Neutrophil (primary cell): ENCODE results near the gene RIBC2.
A peak's percentile ranks its signal among the peaks of the same experiment; 100 is the strongest.
"Not testable (repeated sequence)": the region's sequence is repeated elsewhere in the genome, so short reads cannot be mapped to it uniquely, and the experiment has no call there.

Source experiments
- H3K27ac ChIP-seq: fragments of 200-600 bp; sonication (generic); 2 replicates; pipeline ENCODE4 v1.5.1; 2016; ENCODE audit warnings: mild to moderate bottlenecking, moderate library complexity
- H3K27me3 ChIP-seq: fragments of 200-600 bp; sonication (generic); 2 replicates; pipeline ENCODE4 v1.6.0; 2016; ENCODE audit warnings: mild to moderate bottlenecking
- H3K36me3 ChIP-seq: fragments of 200-600 bp; sonication (generic); 2 replicates; pipeline ENCODE4 v1.5.1; 2017
- H3K4me1 ChIP-seq, 2 experiments: fragments of 200-600 bp in 1 of 2; sonication (generic) in 1 of 2; 1 replicate in 1 of 2; 2 replicates in 1 of 2; pipeline versions ENCODE4 v1.5.1 to v1.6.1; 2013 to 2016; ENCODE audit warnings: low read depth in 1 of 2, low read length in 1 of 2, mild to moderate bottlenecking in 1 of 2, moderate library complexity in 1 of 2; ENCODE audit not compliant: control insufficient read depth in 1 of 2, insufficient read depth in 1 of 2
- H3K4me3 ChIP-seq, 2 experiments: fragments of 200-600 bp in 1 of 2; sonication (generic) in 1 of 2; 1 replicate in 1 of 2; 2 replicates in 1 of 2; pipeline ENCODE4 v1.5.1; 2013 to 2016; ENCODE audit warnings: low read depth in 1 of 2, low read length in 1 of 2, mild to moderate bottlenecking in 1 of 2, moderate library complexity in 1 of 2
- H3K9me3 ChIP-seq: fragments of 200-600 bp; sonication (generic); 2 replicates; pipeline ENCODE4 v1.5.1; 2016
- TF ChIP-seq, protein P1 (sequence below): fragments of 200-600 bp; sonication (generic); IDR thresholded peaks from 2 replicates; pipeline ENCODE4 v1.5.1; 2016; ENCODE audit warnings: antibody characterized with exemption

RIBC2 gene

DNA sequence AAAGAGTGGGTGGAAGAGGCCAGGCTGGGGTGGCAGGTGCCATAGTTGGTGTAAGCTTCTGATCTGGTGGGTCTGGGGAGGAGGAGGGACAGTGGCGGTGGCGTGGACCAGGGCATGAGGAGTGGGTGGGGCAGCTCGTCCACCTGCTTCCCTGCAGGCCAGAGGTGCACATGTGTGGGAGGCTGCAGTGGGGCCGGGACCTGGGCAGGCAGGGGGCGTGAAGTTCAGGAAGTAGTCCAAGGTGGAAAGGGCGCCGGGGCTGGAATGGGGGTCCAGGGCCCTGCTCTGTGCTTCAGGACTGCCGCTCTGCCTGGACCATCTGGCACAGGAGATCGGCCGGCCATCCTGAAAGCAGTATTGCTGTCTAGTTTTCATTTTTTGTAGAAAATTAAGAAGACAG is 15.9 kb downstream of the RIBC2 start:
- Histone ChIP-seq H3K9me3 (no peaks in the 10 kb centered on the region), H3K27me3 (no peaks in the 10 kb centered on the region), H3K36me3 (no peaks in the 10 kb centered on the region), H3K4me3 (no peak overlapping the region), H3K4me1 (peaks cover under 1 to 1% of the 10 kb centered on the region in 2 experiments), H3K27ac (no peak overlapping the region)
- TF ChIP-seq, protein P1, sequence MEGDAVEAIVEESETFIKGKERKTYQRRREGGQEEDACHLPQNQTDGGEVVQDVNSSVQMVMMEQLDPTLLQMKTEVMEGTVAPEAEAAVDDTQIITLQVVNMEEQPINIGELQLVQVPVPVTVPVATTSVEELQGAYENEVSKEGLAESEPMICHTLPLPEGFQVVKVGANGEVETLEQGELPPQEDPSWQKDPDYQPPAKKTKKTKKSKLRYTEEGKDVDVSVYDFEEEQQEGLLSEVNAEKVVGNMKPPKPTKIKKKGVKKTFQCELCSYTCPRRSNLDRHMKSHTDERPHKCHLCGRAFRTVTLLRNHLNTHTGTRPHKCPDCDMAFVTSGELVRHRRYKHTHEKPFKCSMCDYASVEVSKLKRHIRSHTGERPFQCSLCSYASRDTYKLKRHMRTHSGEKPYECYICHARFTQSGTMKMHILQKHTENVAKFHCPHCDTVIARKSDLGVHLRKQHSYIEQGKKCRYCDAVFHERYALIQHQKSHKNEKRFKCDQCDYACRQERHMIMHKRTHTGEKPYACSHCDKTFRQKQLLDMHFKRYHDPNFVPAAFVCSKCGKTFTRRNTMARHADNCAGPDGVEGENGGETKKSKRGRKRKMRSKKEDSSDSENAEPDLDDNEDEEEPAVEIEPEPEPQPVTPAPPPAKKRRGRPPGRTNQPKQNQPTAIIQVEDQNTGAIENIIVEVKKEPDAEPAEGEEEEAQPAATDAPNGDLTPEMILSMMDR = no peak

DNA sequence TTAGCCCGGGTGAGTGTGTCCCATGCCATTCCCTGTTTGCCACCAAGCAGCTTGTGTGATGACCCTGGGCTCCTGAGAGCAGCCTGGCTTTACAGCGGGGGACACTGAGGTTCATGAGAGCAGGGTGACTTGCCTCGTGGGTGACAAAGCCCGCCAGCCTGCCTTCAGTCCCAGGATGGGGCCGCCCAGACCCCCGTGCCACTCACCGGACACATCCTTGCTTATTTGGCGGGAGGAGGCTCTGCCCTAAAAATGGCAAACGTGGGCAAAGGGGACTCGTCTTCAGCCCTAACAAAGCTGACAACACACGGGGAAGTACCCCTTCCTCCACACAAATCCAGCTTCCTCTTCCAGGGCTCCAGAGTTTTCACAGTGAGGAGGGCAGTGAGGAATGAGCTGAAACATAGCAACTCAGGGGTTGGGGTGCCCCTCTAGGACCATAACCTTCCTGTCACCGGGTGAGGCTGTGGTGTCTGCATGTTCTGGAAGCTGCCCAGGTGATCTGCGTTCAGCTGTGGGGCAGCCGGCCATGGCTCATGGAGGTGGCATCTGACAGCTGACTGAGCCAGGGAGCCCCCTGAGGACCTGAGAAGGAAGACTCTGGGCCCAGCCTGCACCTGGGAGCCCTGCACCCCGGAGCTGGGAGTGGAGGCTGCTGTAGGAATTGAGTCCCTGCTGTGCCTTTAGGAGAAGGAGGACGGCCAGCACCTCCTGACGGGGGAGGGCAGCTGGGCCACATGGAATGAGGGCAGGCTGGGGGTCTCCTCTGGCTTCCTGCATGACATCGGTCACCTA is 16.7 kb downstream of the RIBC2 start:
- Histone ChIP-seq H3K27me3 (no peaks in the 10 kb centered on the region), H3K9me3 (no peaks in the 10 kb centered on the region), H3K4me3 (no peak overlapping the region), H3K4me1 (no peaks in the 10 kb centered on the region), H3K36me3 (no peaks in the 10 kb centered on the region), H3K27ac (no peak overlapping the region)
- TF ChIP-seq, protein P1 = no peak

DNA sequence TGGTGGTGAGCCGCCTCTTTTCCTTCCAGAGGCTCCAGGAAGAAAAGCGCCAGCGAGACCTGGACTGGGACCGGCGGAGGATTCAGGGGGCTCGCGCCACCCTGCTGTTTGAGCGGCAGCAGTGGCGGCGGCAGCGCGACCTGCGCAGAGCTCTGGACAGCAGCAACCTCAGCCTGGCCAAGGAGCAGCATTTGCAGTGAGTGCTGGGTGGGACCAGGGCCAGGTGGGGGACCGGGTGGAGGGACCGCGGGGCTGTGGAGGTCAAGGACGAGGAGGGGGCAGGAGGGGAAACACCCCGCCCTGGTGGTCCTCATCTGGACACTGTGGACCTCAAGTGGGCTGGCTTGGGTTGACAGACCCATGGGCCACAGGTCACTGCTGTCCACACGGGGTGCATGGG is 17.4 kb downstream of the RIBC2 start:
- H3K27me3 ChIP-seq = no peaks in the 10 kb centered on the region
- H3K4me1 ChIP-seq = peaks cover 4 to 6% of the 10 kb centered on the region in 2 experiments

DNA sequence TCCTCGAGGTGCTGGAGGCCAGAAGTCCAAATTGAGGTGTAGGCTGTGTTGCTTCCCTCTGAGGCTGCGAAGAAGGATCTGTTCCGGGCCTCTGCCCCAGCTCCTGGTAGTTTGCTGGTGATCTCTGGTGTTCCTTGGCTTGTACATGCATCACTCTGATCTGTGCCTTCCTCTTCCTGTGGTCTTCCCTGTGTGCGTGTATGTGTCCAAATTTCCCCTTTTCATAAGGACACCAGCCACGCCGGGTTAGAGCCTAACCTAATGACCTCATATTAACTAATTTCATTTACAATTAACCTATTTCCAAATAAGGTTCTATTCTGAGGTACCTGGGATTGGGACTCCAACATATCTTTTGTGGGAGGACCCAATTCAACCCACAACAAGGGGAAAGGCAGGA is 21.5 kb downstream of the RIBC2 start:
- Histone ChIP-seq H3K4me3 (no peak overlapping the region), H3K4me1 (peaks cover 4 to 7% of the 10 kb centered on the region in 2 experiments), H3K36me3 (no peaks in the 10 kb centered on the region), H3K27me3 (peaks cover 18% of the 10 kb centered on the region), H3K9me3 (no peaks in the 10 kb centered on the region), H3K27ac (no peak overlapping the region)
- TF ChIP-seq, protein P1 = no peak

More for the DNA sequence above, 17.4 kb downstream of the RIBC2 start:
- H3K36me3 ChIP-seq = no peaks in the 10 kb centered on the region
- no peaks in the 10 kb centered on the region for H3K9me3 ChIP-seq
- no peak overlapping the region for H3K27ac ChIP-seq
- TF ChIP-seq, protein P1 = no peak
- H3K4me3 ChIP-seq = no peak overlapping the region

DNA sequence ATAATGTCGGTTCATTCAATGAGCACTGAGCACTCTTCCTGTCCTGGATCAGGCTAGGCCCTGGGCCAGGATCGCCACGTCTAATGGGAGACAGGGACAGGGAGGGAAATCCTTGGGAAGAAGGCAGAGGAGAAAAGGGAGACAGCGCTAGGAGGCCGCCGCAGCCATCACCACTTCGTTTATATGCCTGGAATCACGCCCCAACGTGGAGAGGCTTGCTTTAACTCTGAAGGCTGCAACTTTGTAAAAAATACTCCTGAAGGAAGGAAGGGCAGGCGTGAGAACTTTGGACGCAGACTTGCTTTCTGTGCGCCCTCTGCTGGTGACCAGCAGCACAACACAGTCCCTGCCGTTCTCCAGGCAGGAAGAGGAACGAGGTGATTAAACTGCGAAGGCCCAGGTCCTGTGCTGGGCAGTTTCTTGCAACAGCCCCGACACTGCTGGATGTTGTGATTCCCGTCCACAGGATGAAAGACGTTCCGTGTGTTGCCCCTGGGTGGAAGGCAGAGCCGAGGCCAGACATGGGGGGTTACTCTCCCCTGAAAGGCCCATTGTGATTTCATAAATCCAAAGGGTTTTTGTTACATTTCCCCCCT is 22.1 kb downstream of the RIBC2 start:
- Histone ChIP-seq H3K27ac (no peak overlapping the region), H3K4me1 (peaks cover 4 to 7% of the 10 kb centered on the region in 2 experiments), H3K9me3 (no peaks in the 10 kb centered on the region), H3K27me3 (peaks cover 25% of the 10 kb centered on the region), H3K4me3 (no peak overlapping the region), H3K36me3 (no peaks in the 10 kb centered on the region)
- TF ChIP-seq, protein P1 = peak; percentile 97

DNA sequence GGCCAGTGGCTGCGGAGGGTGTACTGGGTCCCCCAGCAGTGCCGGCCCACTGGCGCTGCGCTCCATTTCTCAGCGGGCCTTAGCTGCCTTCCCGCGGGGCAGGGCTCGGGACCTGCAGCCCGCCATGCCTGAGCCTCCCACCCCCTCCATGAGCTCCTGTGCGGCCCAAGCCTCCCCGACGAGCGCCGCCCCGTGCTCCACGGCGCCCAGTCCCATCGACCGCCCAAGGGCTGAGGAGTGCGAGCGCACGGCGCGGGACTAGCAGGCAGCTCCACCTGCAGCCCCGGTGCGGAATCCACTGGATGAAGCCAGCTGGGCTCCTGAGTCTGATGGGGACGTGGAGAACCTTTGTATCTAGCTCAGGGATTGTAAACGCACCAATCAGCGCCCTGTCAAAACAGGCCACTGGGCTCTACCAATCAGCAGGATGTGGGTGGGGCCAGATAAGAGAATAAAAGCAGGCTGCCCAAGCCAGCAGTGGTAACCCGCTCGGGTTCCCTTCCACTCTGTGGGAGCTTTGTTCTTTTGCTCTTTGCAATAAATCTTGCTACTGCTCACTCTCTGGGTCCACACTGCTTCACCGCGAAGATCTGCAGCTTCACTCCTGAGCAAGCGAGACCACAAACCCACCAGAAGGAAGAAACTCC is 23.5 kb downstream of the RIBC2 start:
- H3K9me3 ChIP-seq = not testable (repeated sequence)

More for the DNA sequence above, 23.5 kb downstream of the RIBC2 start:
- H3K27ac ChIP-seq, H3K4me3 ChIP-seq, H3K4me1 ChIP-seq, H3K36me3 ChIP-seq: not testable (repeated sequence)
- H3K27me3 ChIP-seq = peaks cover 38% of the 10 kb centered on the region
